Bone marrow (tissue), 2 donors: ENCODE data around the gene MGRN1.
A peak's percentile ranks its signal among the peaks of the same experiment; 100 is the strongest.
"Not testable (repeated sequence)": the region's sequence is repeated elsewhere in the genome, so short reads cannot be mapped to it uniquely, and the experiment has no call there.

Experiments used
- DNase-seq, 2 donors: peaks; one replicate each; lab custom pipeline; 2025; lab: John Stamatoyannopoulos, UW

The MGRN1 gene

DNA sequence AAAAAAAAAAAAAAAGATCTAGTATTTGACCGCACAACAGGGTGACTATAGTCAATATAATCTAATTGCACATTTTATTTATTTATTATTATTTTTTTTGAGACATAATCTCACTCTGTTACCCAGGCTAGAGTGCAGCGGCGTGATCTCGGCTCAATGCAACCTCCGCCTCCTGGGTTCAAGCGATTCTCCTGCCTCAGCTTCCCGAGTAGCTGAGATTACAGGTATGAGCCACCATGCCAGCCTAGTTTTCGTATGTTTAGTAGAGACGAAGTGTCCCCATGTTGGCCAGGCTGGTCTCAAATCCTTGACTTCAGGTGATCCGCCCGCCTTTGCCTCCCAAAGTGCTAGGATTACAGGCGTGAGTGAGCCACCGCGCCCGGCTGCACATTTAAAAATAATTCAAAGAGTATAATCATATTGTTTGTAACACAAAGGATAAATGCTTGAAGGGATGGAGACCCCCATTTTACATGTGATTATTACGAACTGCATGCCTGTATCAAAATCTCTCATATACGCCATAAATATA is 108.7 kb downstream of the MGRN1 start:
- no peak for DNase-seq

DNA sequence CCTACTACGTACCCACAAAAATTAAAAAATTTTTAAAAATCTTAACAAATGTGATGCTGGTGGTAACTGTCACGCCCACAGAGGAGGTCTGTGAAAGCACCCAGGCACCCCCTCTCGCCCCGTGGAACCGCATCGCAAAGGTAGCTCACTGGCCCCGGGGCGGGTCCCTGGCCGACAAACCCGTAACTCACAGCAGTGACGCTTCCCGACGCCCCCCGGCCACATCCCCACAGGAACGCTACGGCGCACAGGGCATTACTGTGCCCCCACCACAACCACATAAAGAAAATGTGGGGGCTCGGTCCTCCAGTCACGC is 109.1 kb downstream of the MGRN1 start:
- no peak for DNase-seq

DNA sequence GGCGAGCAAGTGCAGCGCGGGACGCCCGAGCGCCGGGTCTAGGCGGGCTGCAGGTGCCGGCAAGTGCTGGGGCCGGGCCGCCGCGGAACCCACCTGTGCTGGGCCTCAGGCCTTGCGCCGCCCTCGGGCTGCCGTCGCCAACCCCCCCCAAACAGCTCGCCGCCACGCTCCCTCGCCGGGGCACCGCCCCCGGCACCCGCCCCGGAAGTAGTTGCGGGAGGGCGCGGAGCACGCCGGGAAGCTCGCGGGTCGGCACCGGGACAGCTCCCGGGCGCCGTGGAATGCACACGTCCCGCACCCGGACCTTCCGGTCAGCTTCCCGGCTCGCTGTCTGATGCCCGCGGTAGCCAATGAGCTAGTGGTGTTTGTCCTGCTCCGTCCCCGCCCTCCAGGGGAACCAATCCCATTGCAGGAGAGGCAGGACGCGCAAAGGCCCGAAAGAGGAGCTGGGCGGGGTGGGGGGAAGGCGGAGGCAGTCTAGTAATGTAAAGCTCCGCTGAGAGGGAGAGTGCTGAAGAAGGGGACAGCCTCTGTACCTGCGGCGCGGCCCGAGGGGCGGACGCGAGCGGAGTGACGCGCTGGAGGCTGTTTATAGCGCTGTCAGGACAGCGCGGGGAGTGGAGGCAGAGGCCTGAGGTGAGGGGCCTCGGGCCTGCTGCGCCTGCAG is 109.6 kb downstream of the MGRN1 start, which contains the start of the genes ANKS3 and DNAAF8:
ANKS3 (minus strand) TSS at position 209 of the 667 bp plus-strand sequence. CDS start 4,122 bp downstream, outside the sequence.
DNAAF8 (plus strand) TSS at position 475 of the 667 bp plus-strand sequence. CDS start 1,978 bp downstream, outside the sequence.
- DNase-seq, result peak; percentile 75

- peak; percentile 57 to 75 for DNase-seq
These were observed 110.3 kb downstream of the MGRN1 start for GRCh38 chr16:4734730-4735535.

DNA sequence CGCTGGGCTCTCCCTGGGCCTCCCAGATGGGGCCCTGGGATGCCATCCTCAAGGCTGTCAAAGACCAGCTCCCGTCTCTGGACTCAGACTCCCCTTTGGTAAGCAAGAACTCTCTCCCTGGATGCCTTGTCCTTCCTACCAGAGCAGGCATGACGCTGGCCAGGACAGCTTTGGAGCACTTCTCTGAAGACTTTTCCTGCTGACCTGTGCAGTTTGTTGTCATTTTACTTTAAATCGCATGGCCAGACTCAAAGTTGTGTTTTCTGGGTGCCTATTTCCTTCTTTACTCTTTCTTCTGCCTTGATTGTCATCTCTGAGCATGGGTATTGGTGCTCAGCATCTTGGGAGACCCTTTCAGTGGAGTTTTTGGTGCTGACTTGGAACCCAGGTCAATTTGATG is 111.9 kb downstream of the MGRN1 start:
- no peak for DNase-seq

- no peak for DNase-seq
These were observed 112.9 kb downstream of the MGRN1 start for GRCh38 chr16:4737545-4737944.

DNA sequence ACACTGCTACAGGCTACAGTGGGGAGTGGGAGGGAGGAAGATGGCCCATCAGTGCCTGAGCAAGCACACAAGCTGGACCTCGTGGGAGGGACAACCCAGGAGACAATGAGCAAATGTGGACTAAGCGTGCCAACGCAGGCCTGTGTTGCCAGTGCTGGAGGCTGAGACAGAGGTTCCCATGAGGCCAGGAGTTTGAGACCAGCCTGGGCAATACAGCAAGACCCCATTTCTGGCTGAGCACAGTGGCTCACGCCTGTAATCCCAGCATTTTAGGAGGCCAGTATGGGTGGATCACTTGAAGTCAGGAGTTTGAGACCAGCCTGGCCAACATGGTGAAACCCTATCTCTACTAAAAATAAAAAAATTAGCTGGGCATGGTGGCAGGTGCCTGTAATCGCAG is 113.7 kb downstream of the MGRN1 start:
- DNase-seq, result not testable (repeated sequence)
